Measurements from ENCODE around the gene DIAPH1. TPM values are rescaled to one million over a fixed set of nuclear protein-coding genes. Genes with fewer than 3 reads are reported as not detected.

Gene DIAPH1
- total RNA-seq, 1 donor from 2014 or later: 136 TPM

GRCh38 chr5:141640698-141641097 lies 21.9 kb upstream of the DIAPH1 start:
- ChIA-PET POLR2A (interaction anchor here (3.6 kb wide), 1 partner anchor 10 kb away, joined by 17 read pairs; the partner anchor contains the start of gene FCHSD1), CTCF (no interaction called here)
- no peak for TF ChIP-seq CTCF (IDR thresholded peaks at IDR 0.05)
- intact Hi-C loops (cut with micrococcal nuclease): no loop called here
- ATAC-seq (ENCODE audit: low read depth) (no peak), DNase-seq (no peak)
- Mint-ChIP-seq H3K36me3 (ENCODE audit: low read depth) (peaks cover 47% of the 10 kb centered on the region), H3K4me3 (no peak overlapping the region), H3K27ac (peak overlapping the region; percentile 56), H3K9me3 (no peaks in the 10 kb centered on the region), H3K4me1 (peaks cover 14% of the 10 kb centered on the region), H3K27me3 (no peaks in the 10 kb centered on the region)

- DNase-seq (no peak), ATAC-seq (ENCODE audit: low read depth) (no peak)
- intact Hi-C loops (cut with micrococcal nuclease): no loop called here
- peaks cover 20% of the 10 kb centered on the region for H3K4me1 Mint-ChIP-seq
- ChIA-PET POLR2A (no interaction called here), CTCF (no interaction called here)
- H3K36me3 Mint-ChIP-seq (ENCODE audit: low read depth): peaks cover 43% of the 10 kb centered on the region
- no peaks in the 10 kb centered on the region for H3K9me3 Mint-ChIP-seq
- no peaks in the 10 kb centered on the region for H3K27me3 Mint-ChIP-seq
- TF ChIP-seq CTCF (IDR thresholded peaks at IDR 0.05): no peak
- no peak overlapping the region for H3K4me3 Mint-ChIP-seq
- no peak overlapping the region for H3K27ac Mint-ChIP-seq
Observed at GRCh38 chr5:141640051-141640415, 21.2 kb upstream of the DIAPH1 start.

- CTCF ChIA-PET: interaction anchor here (1.1 kb wide), 1 partner anchor 20 kb away, joined by 4 read pairs; the partner anchor contains the start of gene DIAPH1
- no peaks in the 10 kb centered on the region for H3K27me3 Mint-ChIP-seq
- ATAC-seq (ENCODE audit: low read depth) (no peak), DNase-seq (no peak)
- H3K4me1 Mint-ChIP-seq: peaks cover 25% of the 10 kb centered on the region
- intact Hi-C loops (cut with micrococcal nuclease): loop anchor here (5.0 kb wide), 2 partner anchors 468 to 1237 kb away; partner anchors contain the start of genes ANKHD1 and NDFIP1
- no peak for TF ChIP-seq CTCF (IDR thresholded peaks at IDR 0.05)
- H3K4me3 Mint-ChIP-seq: no peak overlapping the region
- no peak overlapping the region for H3K27ac Mint-ChIP-seq
- POLR2A ChIA-PET: no interaction called here
- H3K36me3 Mint-ChIP-seq (ENCODE audit: low read depth): peaks cover 38% of the 10 kb centered on the region
- no peaks in the 10 kb centered on the region for H3K9me3 Mint-ChIP-seq
Observed at GRCh38 chr5:141639357-141640050, 20.7 kb upstream of the DIAPH1 start.

GRCh38 chr5:141638771-141639170 lies 20.0 kb upstream of the DIAPH1 start:
- no peak for ATAC-seq (ENCODE audit: low read depth)
- intact Hi-C loops (cut with micrococcal nuclease): loop anchor here (1.0 to 5.0 kb wide), 4 partner anchors 13 to 1236 kb away; partner anchors contain the start of genes ANKHD1, FCHSD1 and NDFIP1
- Mint-ChIP-seq H3K4me1 (peaks cover 32% of the 10 kb centered on the region), H3K9me3 (no peaks in the 10 kb centered on the region), H3K4me3 (peak overlapping the region; percentile 89), H3K27ac (peak overlapping the region; percentile 73), H3K36me3 (ENCODE audit: low read depth) (peaks cover 35% of the 10 kb centered on the region), H3K27me3 (no peaks in the 10 kb centered on the region)
- TF ChIP-seq CTCF (IDR thresholded peaks at IDR 0.05): no peak
- DNase-seq: no peak
- CTCF ChIA-PET: interaction anchor here (1.1 to 9.1 kb wide), 5 partner anchors 13 to 75 kb away, joined by 4 to 87 read pairs (median 8); partner anchors contain the start of genes DIAPH1 and FCHSD1
- POLR2A ChIA-PET: interaction anchor here (0.9 to 5.5 kb wide), 2 partner anchors 21 to 33 kb away, joined by 3 to 95 read pairs; partner anchors contain the start of gene DIAPH1

GRCh38 chr5:141637767-141638419 lies 19.1 kb upstream of the DIAPH1 start:
- ChIA-PET CTCF (interaction anchor here (0.6 to 9.1 kb wide), 11 partner anchors 10 to 323 kb away, joined by 3 to 87 read pairs (median 4); partner anchors contain the start of genes DIAPH1 and FCHSD1), POLR2A (interaction anchor here (0.9 to 5.8 kb wide), 12 partner anchors 8 to 990 kb away, joined by 3 to 95 read pairs (median 6); partner anchors contain the start of genes DELE1, DIAPH1, FCHSD1 and IK)
- intact Hi-C loops (cut with micrococcal nuclease): loop anchor here (1.0 to 5.0 kb wide), 5 partner anchors 13 to 1236 kb away; partner anchors contain the start of genes ANKHD1, FCHSD1, NDFIP1 and TAF7
- H3K4me3 Mint-ChIP-seq: peak overlapping the region; percentile 89
- H3K36me3 Mint-ChIP-seq (ENCODE audit: low read depth): peaks cover 32% of the 10 kb centered on the region
- peak overlapping the region; percentile 73 for H3K27ac Mint-ChIP-seq
- ATAC-seq (ENCODE audit: low read depth) (peak; percentile 42), DNase-seq (peak; percentile 58)
- H3K4me1 Mint-ChIP-seq: peaks cover 36% of the 10 kb centered on the region
- no peaks in the 10 kb centered on the region for H3K27me3 Mint-ChIP-seq
- H3K9me3 Mint-ChIP-seq: no peaks in the 10 kb centered on the region
- TF ChIP-seq CTCF (IDR thresholded peaks at IDR 0.05): no peak

Measured in activated B cell treated with CpG ODN at 0.5 μM for 24 hours (primary cell).